Nephron progenitor cell (in vitro differentiated cells): ENCODE results near the gene MRTFA.
"Not testable (repeated sequence)": the region's sequence is repeated elsewhere in the genome, so short reads cannot be mapped to it uniquely, and the experiment has no call there.

Experiments used
- DNase-seq: peaks from one replicate; pipeline ENCODE4 v3.0.0; 2021
- H3K27ac Mint-ChIP-seq: 2 replicates; pipeline ENCODE4 v1.8.0; 2021; ENCODE audit warnings: mild to moderate bottlenecking, moderate library complexity, mixed read lengths
- H3K27me3 Mint-ChIP-seq: 2 replicates; pipeline ENCODE4 v1.8.0; 2021; ENCODE audit warnings: mild to moderate bottlenecking, low read depth, mixed read lengths; ENCODE audit not compliant: poor library complexity
- H3K36me3 Mint-ChIP-seq: 2 replicates; pipeline ENCODE4 v1.8.0; 2021; ENCODE audit warnings: low read depth, mixed read lengths
- H3K4me1 Mint-ChIP-seq: 2 replicates; pipeline ENCODE4 v1.8.0; 2021; ENCODE audit warnings: mixed read lengths
- H3K4me3 Mint-ChIP-seq: 2 replicates; pipeline ENCODE4 v1.8.0; 2021; ENCODE audit warnings: mild to moderate bottlenecking, moderate library complexity, mixed read lengths
- H3K9me3 Mint-ChIP-seq: 2 replicates; pipeline ENCODE4 v1.8.0; 2021; ENCODE audit warnings: mild to moderate bottlenecking, moderate library complexity, mixed read lengths
- CTCF ChIP-seq: fragments of 200-600 bp; sonication (generic); IDR thresholded peaks from 2 replicates; pipeline ENCODE4 v1.5.0; 2021; ENCODE audit warnings: antibody characterized with exemption

The MRTFA gene

GRCh38 chr22:40560994-40561515 lies 75.5 kb downstream of the MRTFA start:
- DNase-seq, result no peak
- H3K4me3 Mint-ChIP-seq, result no peak overlapping the region
- H3K4me1 Mint-ChIP-seq, result peaks cover 6% of the 10 kb centered on the region
- H3K27me3 Mint-ChIP-seq, result no peaks in the 10 kb centered on the region
- peaks cover 18% of the 10 kb centered on the region for H3K36me3 Mint-ChIP-seq
- H3K9me3 Mint-ChIP-seq, result peaks cover 4% of the 10 kb centered on the region
- TF ChIP-seq CTCF, result no peak
- H3K27ac Mint-ChIP-seq, result no peak overlapping the region

- no peak overlapping the region for H3K4me3 Mint-ChIP-seq
- DNase-seq, result no peak
- H3K27me3 Mint-ChIP-seq, result no peaks in the 10 kb centered on the region
- H3K9me3 Mint-ChIP-seq, result peaks cover 4% of the 10 kb centered on the region
- peaks cover 6% of the 10 kb centered on the region for H3K4me1 Mint-ChIP-seq
- peaks cover 14% of the 10 kb centered on the region for H3K36me3 Mint-ChIP-seq
- no peak overlapping the region for H3K27ac Mint-ChIP-seq
- no peak for TF ChIP-seq CTCF
Measured at GRCh38 chr22:40560551-40560950, 76.0 kb downstream of the MRTFA start.

- no peak for DNase-seq
- no peak for TF ChIP-seq CTCF
- Mint-ChIP-seq H3K36me3 (peaks cover 21% of the 10 kb centered on the region), H3K9me3 (peaks cover 4% of the 10 kb centered on the region), H3K27ac (no peak overlapping the region), H3K4me1 (peaks cover 3% of the 10 kb centered on the region), H3K4me3 (no peak overlapping the region), H3K27me3 (no peaks in the 10 kb centered on the region)
Measured at GRCh38 chr22:40557972-40558371, 78.5 kb downstream of the MRTFA start.

GRCh38 chr22:40556641-40557040 lies 79.9 kb downstream of the MRTFA start:
- no peaks in the 10 kb centered on the region for H3K27me3 Mint-ChIP-seq
- peak overlapping the region; percentile 12 for H3K27ac Mint-ChIP-seq
- peaks cover 4% of the 10 kb centered on the region for H3K9me3 Mint-ChIP-seq
- H3K36me3 Mint-ChIP-seq, result peaks cover 33% of the 10 kb centered on the region
- no peak overlapping the region for H3K4me3 Mint-ChIP-seq
- DNase-seq, result no peak
- H3K4me1 Mint-ChIP-seq, result no peaks in the 10 kb centered on the region
- TF ChIP-seq CTCF, result no peak

- H3K36me3 Mint-ChIP-seq, result peaks cover 28% of the 10 kb centered on the region
- not testable (repeated sequence) for H3K27me3 Mint-ChIP-seq, H3K27ac Mint-ChIP-seq, H3K4me3 Mint-ChIP-seq, H3K4me1 Mint-ChIP-seq, H3K9me3 Mint-ChIP-seq, DNase-seq
Measured at GRCh38 chr22:40554023-40554422, 82.5 kb downstream of the MRTFA start.

GRCh38 chr22:40553014-40553554 lies 83.4 kb downstream of the MRTFA start:
- Mint-ChIP-seq H3K9me3 (no peaks in the 10 kb centered on the region), H3K4me1 (no peaks in the 10 kb centered on the region), H3K4me3 (no peak overlapping the region), H3K27me3 (no peaks in the 10 kb centered on the region), H3K27ac (no peak overlapping the region), H3K36me3 (peaks cover 30% of the 10 kb centered on the region)
- TF ChIP-seq CTCF, result no peak
- no peak for DNase-seq
